ENCODE data around the gene HTR2C. TPM values are rescaled to one million over a fixed set of nuclear protein-coding genes. Genes with fewer than 3 reads are reported as not detected.
"Not testable (repeated sequence)": the region's sequence is repeated elsewhere in the genome, so short reads cannot be mapped to it uniquely, and the experiment has no call there.

HTR2C gene
- total RNA-seq, 1 donor from 2014 or later = not detected

GRCh38 chrX:114599911-114600310 is 16.0 kb downstream of the HTR2C start:
- Histone ChIP-seq H3K4me3 (ENCODE audit: low read length in 3 of 3) (no peak overlapping the region), H3K4me1 (ENCODE audit: control insufficient read depth in 3 of 3, insufficient read depth in 3 of 3, low read length in 3 of 3) (no peaks in the 10 kb centered on the region), H3K36me3 (ENCODE audit: control insufficient read depth in 3 of 3, insufficient read depth in 3 of 3, low read length in 3 of 3) (no peaks in the 10 kb centered on the region), H3K9me3 (ENCODE audit: control insufficient read depth in 3 of 3, low read length in 3 of 3) (no peaks in the 10 kb centered on the region), H3K27me3 (ENCODE audit: control insufficient read depth in 3 of 3, insufficient read depth in 3 of 3, low read length in 3 of 3) (no peaks in the 10 kb centered on the region), H3K27ac (ENCODE audit: low read depth, low read length) (no peak overlapping the region), H3K9ac (ENCODE audit: low read depth in 1 of 3, low read length in 3 of 3) (no peak overlapping the region)

- not testable (repeated sequence) for H3K9me3 ChIP-seq (ENCODE audit: control insufficient read depth in 3 of 3, low read length in 3 of 3); H3K27me3 ChIP-seq (ENCODE audit: control insufficient read depth in 3 of 3, insufficient read depth in 3 of 3, low read length in 3 of 3); H3K4me1 ChIP-seq (ENCODE audit: control insufficient read depth in 3 of 3, insufficient read depth in 3 of 3, low read length in 3 of 3); H3K27ac ChIP-seq (ENCODE audit: low read depth, low read length); H3K36me3 ChIP-seq (ENCODE audit: control insufficient read depth in 3 of 3, insufficient read depth in 3 of 3, low read length in 3 of 3); H3K9ac ChIP-seq (ENCODE audit: low read depth in 1 of 3, low read length in 3 of 3); H3K4me3 ChIP-seq (ENCODE audit: low read length in 3 of 3)
These were observed 22.7 kb downstream of the HTR2C start for GRCh38 chrX:114606619-114607018.

- no peaks in the 10 kb centered on the region for H3K36me3 ChIP-seq (ENCODE audit: control insufficient read depth in 3 of 3, insufficient read depth in 3 of 3, low read length in 3 of 3)
- H3K4me1 ChIP-seq (ENCODE audit: control insufficient read depth in 3 of 3, insufficient read depth in 3 of 3, low read length in 3 of 3) = no peaks in the 10 kb centered on the region
- no peak overlapping the region for H3K27ac ChIP-seq (ENCODE audit: low read depth, low read length)
- H3K27me3 ChIP-seq (ENCODE audit: control insufficient read depth in 3 of 3, insufficient read depth in 3 of 3, low read length in 3 of 3) = peaks cover 0 to 6% (median 0%) of the 10 kb centered on the region in 3 donors
- H3K9ac ChIP-seq (ENCODE audit: low read depth in 1 of 3, low read length in 3 of 3) = no peak overlapping the region
- no peak overlapping the region for H3K4me3 ChIP-seq (ENCODE audit: low read length in 3 of 3)
- H3K9me3 ChIP-seq (ENCODE audit: control insufficient read depth in 3 of 3, low read length in 3 of 3) = no peaks in the 10 kb centered on the region
These were observed 27.2 kb downstream of the HTR2C start for GRCh38 chrX:114611018-114611619.

GRCh38 chrX:114615765-114616164 is 31.9 kb downstream of the HTR2C start:
- H3K4me3 ChIP-seq (ENCODE audit: low read length in 3 of 3) = no peak overlapping the region
- no peaks in the 10 kb centered on the region for H3K27me3 ChIP-seq (ENCODE audit: control insufficient read depth in 3 of 3, insufficient read depth in 3 of 3, low read length in 3 of 3)
- H3K4me1 ChIP-seq (ENCODE audit: control insufficient read depth in 3 of 3, insufficient read depth in 3 of 3, low read length in 3 of 3) = no peaks in the 10 kb centered on the region
- H3K27ac ChIP-seq (ENCODE audit: low read depth, low read length) = no peak overlapping the region
- H3K9ac ChIP-seq (ENCODE audit: low read depth in 1 of 3, low read length in 3 of 3) = no peak overlapping the region
- no peaks in the 10 kb centered on the region for H3K36me3 ChIP-seq (ENCODE audit: control insufficient read depth in 3 of 3, insufficient read depth in 3 of 3, low read length in 3 of 3)
- no peaks in the 10 kb centered on the region for H3K9me3 ChIP-seq (ENCODE audit: control insufficient read depth in 3 of 3, low read length in 3 of 3)

GRCh38 chrX:114619874-114620273 is 36.0 kb downstream of the HTR2C start:
- H3K27me3 ChIP-seq (ENCODE audit: control insufficient read depth in 3 of 3, insufficient read depth in 3 of 3, low read length in 3 of 3) = no peaks in the 10 kb centered on the region
- no peaks in the 10 kb centered on the region for H3K36me3 ChIP-seq (ENCODE audit: control insufficient read depth in 3 of 3, insufficient read depth in 3 of 3, low read length in 3 of 3)
- no peaks in the 10 kb centered on the region for H3K4me1 ChIP-seq (ENCODE audit: control insufficient read depth in 3 of 3, insufficient read depth in 3 of 3, low read length in 3 of 3)
- no peaks in the 10 kb centered on the region for H3K9me3 ChIP-seq (ENCODE audit: control insufficient read depth in 3 of 3, low read length in 3 of 3)
- no peak overlapping the region for H3K27ac ChIP-seq (ENCODE audit: low read depth, low read length)
- no peak overlapping the region for H3K9ac ChIP-seq (ENCODE audit: low read depth in 1 of 3, low read length in 3 of 3)
- no peak overlapping the region for H3K4me3 ChIP-seq (ENCODE audit: low read length in 3 of 3)

- Histone ChIP-seq H3K4me3 (ENCODE audit: low read length in 3 of 3) (no peak overlapping the region), H3K36me3 (ENCODE audit: control insufficient read depth in 3 of 3, insufficient read depth in 3 of 3, low read length in 3 of 3) (no peaks in the 10 kb centered on the region), H3K9ac (ENCODE audit: low read depth in 1 of 3, low read length in 3 of 3) (no peak overlapping the region), H3K27me3 (ENCODE audit: control insufficient read depth in 3 of 3, insufficient read depth in 3 of 3, low read length in 3 of 3) (no peaks in the 10 kb centered on the region), H3K9me3 (ENCODE audit: control insufficient read depth in 3 of 3, low read length in 3 of 3) (no peaks in the 10 kb centered on the region), H3K27ac (ENCODE audit: low read depth, low read length) (no peak overlapping the region), H3K4me1 (ENCODE audit: control insufficient read depth in 3 of 3, insufficient read depth in 3 of 3, low read length in 3 of 3) (no peaks in the 10 kb centered on the region)
These were observed 42.4 kb downstream of the HTR2C start for GRCh38 chrX:114626323-114626722.

GRCh38 chrX:114635986-114636385 is 52.1 kb downstream of the HTR2C start:
- H3K36me3 ChIP-seq (ENCODE audit: control insufficient read depth in 3 of 3, insufficient read depth in 3 of 3, low read length in 3 of 3) = no peaks in the 10 kb centered on the region
- H3K27me3 ChIP-seq (ENCODE audit: control insufficient read depth in 3 of 3, insufficient read depth in 3 of 3, low read length in 3 of 3) = no peaks in the 10 kb centered on the region
- no peak overlapping the region for H3K4me3 ChIP-seq (ENCODE audit: low read length in 3 of 3)
- H3K4me1 ChIP-seq (ENCODE audit: control insufficient read depth in 3 of 3, insufficient read depth in 3 of 3, low read length in 3 of 3) = no peaks in the 10 kb centered on the region
- no peaks in the 10 kb centered on the region for H3K9me3 ChIP-seq (ENCODE audit: control insufficient read depth in 3 of 3, low read length in 3 of 3)
- H3K27ac ChIP-seq (ENCODE audit: low read depth, low read length) = no peak overlapping the region
- no peak overlapping the region for H3K9ac ChIP-seq (ENCODE audit: low read depth in 1 of 3, low read length in 3 of 3)

GRCh38 chrX:114650351-114650750 is 66.5 kb downstream of the HTR2C start:
- no peak overlapping the region for H3K4me3 ChIP-seq (ENCODE audit: low read length in 3 of 3)
- no peaks in the 10 kb centered on the region for H3K27me3 ChIP-seq (ENCODE audit: control insufficient read depth in 3 of 3, insufficient read depth in 3 of 3, low read length in 3 of 3)
- H3K9ac ChIP-seq (ENCODE audit: low read depth in 1 of 3, low read length in 3 of 3) = no peak overlapping the region
- H3K27ac ChIP-seq (ENCODE audit: low read depth, low read length) = no peak overlapping the region
- H3K9me3 ChIP-seq (ENCODE audit: control insufficient read depth in 3 of 3, low read length in 3 of 3) = no peaks in the 10 kb centered on the region
- H3K4me1 ChIP-seq (ENCODE audit: control insufficient read depth in 3 of 3, insufficient read depth in 3 of 3, low read length in 3 of 3) = no peaks in the 10 kb centered on the region
- H3K36me3 ChIP-seq (ENCODE audit: control insufficient read depth in 3 of 3, insufficient read depth in 3 of 3, low read length in 3 of 3) = no peaks in the 10 kb centered on the region

- no peak overlapping the region for H3K9ac ChIP-seq (ENCODE audit: low read depth in 1 of 3, low read length in 3 of 3)
- no peaks in the 10 kb centered on the region for H3K4me1 ChIP-seq (ENCODE audit: control insufficient read depth in 3 of 3, insufficient read depth in 3 of 3, low read length in 3 of 3)
- no peak overlapping the region for H3K27ac ChIP-seq (ENCODE audit: low read depth, low read length)
- no peaks in the 10 kb centered on the region for H3K9me3 ChIP-seq (ENCODE audit: control insufficient read depth in 3 of 3, low read length in 3 of 3)
- H3K36me3 ChIP-seq (ENCODE audit: control insufficient read depth in 3 of 3, insufficient read depth in 3 of 3, low read length in 3 of 3) = no peaks in the 10 kb centered on the region
- no peak overlapping the region for H3K4me3 ChIP-seq (ENCODE audit: low read length in 3 of 3)
- no peaks in the 10 kb centered on the region for H3K27me3 ChIP-seq (ENCODE audit: control insufficient read depth in 3 of 3, insufficient read depth in 3 of 3, low read length in 3 of 3)
These were observed 91.5 kb downstream of the HTR2C start for GRCh38 chrX:114675365-114675764.

GRCh38 chrX:114700533-114700932 is 116.6 kb downstream of the HTR2C start:
- H3K4me3 ChIP-seq (ENCODE audit: low read length in 3 of 3); H3K4me1 ChIP-seq (ENCODE audit: control insufficient read depth in 3 of 3, insufficient read depth in 3 of 3, low read length in 3 of 3); H3K9me3 ChIP-seq (ENCODE audit: control insufficient read depth in 3 of 3, low read length in 3 of 3); H3K27me3 ChIP-seq (ENCODE audit: control insufficient read depth in 3 of 3, insufficient read depth in 3 of 3, low read length in 3 of 3); H3K9ac ChIP-seq (ENCODE audit: low read depth in 1 of 3, low read length in 3 of 3); H3K27ac ChIP-seq (ENCODE audit: low read depth, low read length); H3K36me3 ChIP-seq (ENCODE audit: control insufficient read depth in 3 of 3, insufficient read depth in 3 of 3, low read length in 3 of 3): not testable (repeated sequence)

GRCh38 chrX:114709406-114709805 is 125.5 kb downstream of the HTR2C start:
- Histone ChIP-seq H3K36me3 (ENCODE audit: control insufficient read depth in 3 of 3, insufficient read depth in 3 of 3, low read length in 3 of 3) (no peaks in the 10 kb centered on the region), H3K9me3 (ENCODE audit: control insufficient read depth in 3 of 3, low read length in 3 of 3) (no peaks in the 10 kb centered on the region), H3K27ac (ENCODE audit: low read depth, low read length) (no peak overlapping the region), H3K27me3 (ENCODE audit: control insufficient read depth in 3 of 3, insufficient read depth in 3 of 3, low read length in 3 of 3) (no peaks in the 10 kb centered on the region), H3K4me3 (ENCODE audit: low read length in 3 of 3) (no peak overlapping the region), H3K9ac (ENCODE audit: low read depth in 1 of 3, low read length in 3 of 3) (no peak overlapping the region), H3K4me1 (ENCODE audit: control insufficient read depth in 3 of 3, insufficient read depth in 3 of 3, low read length in 3 of 3) (no peaks in the 10 kb centered on the region)

Data from skeletal muscle tissue (tissue), 4 donors.